HEK293 (cell line): ENCODE measurements around the gene LRRN1.

ENCODE experiments used
- CTCF ChIA-PET: fragments of 350-600 bp; formaldehyde crosslinking; extraction: SDS; loops from one replicate; lab custom pipeline; 2021; ENCODE audit warnings: antibody characterized with exemption; lab: Yijun Ruan, JAX
- POLR2A ChIA-PET: fragments of 300-600 bp; formaldehyde crosslinking; extraction: SDS; loops from one replicate; lab custom pipeline; 2020; ENCODE audit warnings: antibody characterized with exemption, inconsistent platforms; lab: Yijun Ruan, JAX
- H3K27ac ChIP-seq: fragments of 200-500 bp; sonication (Bioruptor generic); 2 replicates; pipeline ENCODE4 v1.5.1; 2014; ENCODE audit warnings: low read depth, low read length, control low read depth, inconsistent platforms; ENCODE audit errors: extremely low read depth
- H3K36me3 ChIP-seq, 2 experiments: fragments of 200-500 bp in 1 of 2; sonication (Bioruptor generic) in 1 of 2; 1 replicate in 1 of 2; 2 replicates in 1 of 2; pipeline ENCODE4 v1.5.1; 2014 to 2017; ENCODE audit warnings: inconsistent platforms in 2 of 2, low read length in 2 of 2; ENCODE audit not compliant: control insufficient read depth in 2 of 2, insufficient read depth in 1 of 2
- H3K4me1 ChIP-seq: fragments of 200-500 bp; sonication (Bioruptor generic); 2 replicates; pipeline ENCODE4 v1.5.1; 2014; ENCODE audit warnings: mild to moderate bottlenecking, low read length, inconsistent platforms; ENCODE audit not compliant: control insufficient read depth, insufficient read depth
- H3K4me3 ChIP-seq: 2 replicates; pipeline ENCODE4 v1.5.1; 2011; ENCODE audit warnings: low read depth, mild to moderate bottlenecking, control low read depth, low read length, moderate library complexity
- H3K9me3 ChIP-seq: fragments of 200-500 bp; sonication (Bioruptor generic); 2 replicates; pipeline ENCODE4 v1.5.1; 2014; ENCODE audit warnings: low read depth, low read length, inconsistent platforms; ENCODE audit not compliant: control insufficient read depth, insufficient read depth
- REPIN1 ChIP-seq: fragments of 450-650 bp; formaldehyde crosslinking; IDR thresholded peaks from 2 replicates; pipeline ENCODE4 v1.5.1; 2017; ENCODE audit warnings: missing biosample characterization, missing genetic modification characterization, low read depth
- YY2 ChIP-seq: fragments of 450-650 bp; formaldehyde crosslinking; IDR thresholded peaks from 2 replicates; pipeline ENCODE4 v1.5.1; 2016; ENCODE audit warnings: missing biosample characterization, missing genetic modification characterization
- ZBTB1 ChIP-seq: fragments of 450-650 bp; formaldehyde crosslinking; IDR thresholded peaks from 2 replicates; pipeline ENCODE4 v1.5.1; 2016; ENCODE audit warnings: missing biosample characterization, missing genetic modification characterization
- ZBTB10 ChIP-seq: fragments of 450-650 bp; formaldehyde crosslinking; IDR thresholded peaks from 2 replicates; pipeline ENCODE4 v1.5.1; 2016; ENCODE audit warnings: missing biosample characterization, missing genetic modification characterization
- ZBTB44 ChIP-seq: fragments of 450-650 bp; IDR thresholded peaks from 2 replicates; pipeline ENCODE4 v1.5.1; 2018; ENCODE audit warnings: missing biosample characterization, mild to moderate bottlenecking, missing genetic modification characterization
- ZFHX2 ChIP-seq: fragments of 450-650 bp; formaldehyde crosslinking; conservative IDR thresholded peaks from 2 replicates; pipeline ENCODE4 v1.5.1; 2016; ENCODE audit warnings: missing biosample characterization, missing genetic modification characterization
- ZNF114 ChIP-seq: fragments of 450-650 bp; formaldehyde crosslinking; IDR thresholded peaks from 2 replicates; pipeline ENCODE4 v1.5.0; 2017; ENCODE audit warnings: missing biosample characterization, missing genetic modification characterization
- ZNF133 ChIP-seq: fragments of 450-650 bp; formaldehyde crosslinking; IDR thresholded peaks from 2 replicates; pipeline ENCODE4 v1.5.1; 2016; ENCODE audit warnings: missing biosample characterization, missing genetic modification characterization
- ZNF214 ChIP-seq: fragments of 450-650 bp; formaldehyde crosslinking; IDR thresholded peaks from 2 replicates; pipeline ENCODE4 v1.5.1; 2017; ENCODE audit warnings: missing biosample characterization, mild to moderate bottlenecking, missing genetic modification characterization, borderline replicate concordance
- ZNF274 ChIP-seq, 2 experiments: fragments of 200-500 bp in 1 of 2; fragments of 450-650 bp in 1 of 2; sonication (Bioruptor generic) in 1 of 2; formaldehyde crosslinking in 1 of 2; IDR thresholded peaks; 2 replicates each; pipeline versions ENCODE4 v1.5.1 to v1.6.1; 2014 to 2016; ENCODE audit warnings: borderline replicate concordance in 1 of 2, inconsistent platforms in 1 of 2, low read length in 1 of 2, missing biosample characterization in 1 of 2, missing genetic modification characterization in 1 of 2
- ZNF280C ChIP-seq: fragments of 450-650 bp; formaldehyde crosslinking; IDR thresholded peaks from 2 replicates; pipeline ENCODE4 v1.5.1; 2016; ENCODE audit warnings: missing biosample characterization, missing genetic modification characterization
- ZNF394 ChIP-seq: fragments of 450-650 bp; formaldehyde crosslinking; IDR thresholded peaks from 2 replicates; pipeline ENCODE4 v1.5.1; 2016; ENCODE audit warnings: missing biosample characterization, missing genetic modification characterization, mild to moderate bottlenecking, moderate library complexity, borderline replicate concordance
- ZNF398 ChIP-seq: fragments of 450-650 bp; formaldehyde crosslinking; IDR thresholded peaks from 2 replicates; pipeline ENCODE4 v1.5.1; 2017; ENCODE audit warnings: missing biosample characterization, missing genetic modification characterization
- ZNF473 ChIP-seq: fragments of 450-650 bp; formaldehyde crosslinking; IDR thresholded peaks from 2 replicates; pipeline ENCODE4 v1.5.1; 2017; ENCODE audit warnings: missing biosample characterization, missing genetic modification characterization
- ZNF626 ChIP-seq: fragments of 450-650 bp; sonication (Bioruptor Pico); formaldehyde crosslinking; IDR thresholded peaks from 2 replicates; pipeline ENCODE4 v1.5.1; 2018; ENCODE audit warnings: missing biosample characterization, missing genetic modification characterization, inconsistent platforms
- ZNF76 ChIP-seq: fragments of 450-650 bp; formaldehyde crosslinking; IDR thresholded peaks from 2 replicates; pipeline ENCODE4; 2016; ENCODE audit warnings: low read depth, missing biosample characterization, missing genetic modification characterization, borderline replicate concordance
- ZNF777 ChIP-seq: fragments of 450-650 bp; formaldehyde crosslinking; IDR thresholded peaks from 2 replicates; pipeline ENCODE4 v1.5.1; 2017; ENCODE audit warnings: missing biosample characterization, missing genetic modification characterization, borderline replicate concordance
- ZSCAN4 ChIP-seq: fragments of 450-650 bp; formaldehyde crosslinking; IDR thresholded peaks from 2 replicates; pipeline ENCODE4 v1.5.1; 2017; ENCODE audit warnings: missing biosample characterization, missing genetic modification characterization
- TF ChIP-seq, protein P1 (sequence below): fragments of 450-650 bp; formaldehyde crosslinking; IDR thresholded peaks from 2 replicates; pipeline ENCODE4 v1.5.1; 2016; ENCODE audit warnings: missing biosample characterization, missing genetic modification characterization, borderline replicate concordance

LRRN1 gene

GRCh38 chr3:3806856-3807255 is 7.6 kb downstream of the LRRN1 start:
- Histone ChIP-seq H3K27ac (no peak overlapping the region), H3K4me3 (no peak overlapping the region), H3K9me3 (no peaks in the 10 kb centered on the region), H3K4me1 (no peaks in the 10 kb centered on the region), H3K36me3 (no peaks in the 10 kb centered on the region)
- ChIA-PET POLR2A (no interaction called here), CTCF (no interaction called here)
- TF ChIP-seq ZNF626 (tag by site-specific recombination) (no peak), ZNF473 (tag by site-specific recombination) (no peak), ZNF394 (tag by site-specific recombination) (no peak), ZNF398 (tag by site-specific recombination) (no peak), ZBTB10 (tag by site-specific recombination) (no peak), ZNF280C (no peak), ZNF214 (tag by site-specific recombination) (no peak), ZBTB44 (no peak), ZNF133 (tag by site-specific recombination) (no peak)
- TF ChIP-seq, protein P1, sequence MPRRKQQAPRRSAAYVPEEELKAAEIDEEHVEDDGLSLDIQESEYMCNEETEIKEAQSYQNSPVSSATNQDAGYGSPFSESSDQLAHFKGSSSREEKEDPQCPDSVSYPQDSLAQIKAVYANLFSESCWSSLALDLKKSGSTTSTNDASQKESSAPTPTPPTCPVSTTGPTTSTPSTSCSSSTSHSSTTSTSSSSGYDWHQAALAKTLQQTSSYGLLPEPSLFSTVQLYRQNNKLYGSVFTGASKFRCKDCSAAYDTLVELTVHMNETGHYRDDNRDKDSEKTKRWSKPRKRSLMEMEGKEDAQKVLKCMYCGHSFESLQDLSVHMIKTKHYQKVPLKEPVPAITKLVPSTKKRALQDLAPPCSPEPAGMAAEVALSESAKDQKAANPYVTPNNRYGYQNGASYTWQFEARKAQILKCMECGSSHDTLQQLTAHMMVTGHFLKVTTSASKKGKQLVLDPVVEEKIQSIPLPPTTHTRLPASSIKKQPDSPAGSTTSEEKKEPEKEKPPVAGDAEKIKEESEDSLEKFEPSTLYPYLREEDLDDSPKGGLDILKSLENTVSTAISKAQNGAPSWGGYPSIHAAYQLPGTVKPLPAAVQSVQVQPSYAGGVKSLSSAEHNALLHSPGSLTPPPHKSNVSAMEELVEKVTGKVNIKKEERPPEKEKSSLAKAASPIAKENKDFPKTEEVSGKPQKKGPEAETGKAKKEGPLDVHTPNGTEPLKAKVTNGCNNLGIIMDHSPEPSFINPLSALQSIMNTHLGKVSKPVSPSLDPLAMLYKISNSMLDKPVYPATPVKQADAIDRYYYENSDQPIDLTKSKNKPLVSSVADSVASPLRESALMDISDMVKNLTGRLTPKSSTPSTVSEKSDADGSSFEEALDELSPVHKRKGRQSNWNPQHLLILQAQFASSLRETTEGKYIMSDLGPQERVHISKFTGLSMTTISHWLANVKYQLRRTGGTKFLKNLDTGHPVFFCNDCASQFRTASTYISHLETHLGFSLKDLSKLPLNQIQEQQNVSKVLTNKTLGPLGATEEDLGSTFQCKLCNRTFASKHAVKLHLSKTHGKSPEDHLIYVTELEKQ (tag by site-specific recombination) = no peak

DNA sequence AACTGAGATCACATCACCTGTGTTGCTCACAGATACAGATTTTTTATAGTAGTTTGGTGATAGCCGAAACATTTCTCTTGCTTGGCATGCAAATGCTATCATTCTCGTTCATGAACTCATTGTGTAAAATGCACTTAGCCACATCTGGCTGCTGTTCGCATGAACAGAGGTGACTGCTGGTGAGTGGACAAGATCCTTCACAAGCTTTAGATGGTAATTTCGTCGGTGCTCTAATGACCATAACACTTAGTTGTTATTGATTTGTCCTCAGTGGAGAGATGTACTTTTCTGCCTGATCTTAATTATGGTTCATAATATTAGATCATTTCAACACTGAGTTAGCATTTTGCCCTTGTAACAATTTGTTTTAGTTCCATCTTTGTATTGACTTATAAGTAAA is 13.8 kb downstream of the LRRN1 start:
- Histone ChIP-seq H3K36me3 (no peaks in the 10 kb centered on the region), H3K27ac (no peak overlapping the region), H3K4me1 (no peaks in the 10 kb centered on the region)
- no peak for TF ChIP-seq ZBTB1 (tag by site-specific recombination)
- no peak for TF ChIP-seq YY2 (tag by site-specific recombination)
- TF ChIP-seq REPIN1 (tag by site-specific recombination) = no peak
- TF ChIP-seq ZFHX2 = no peak
- TF ChIP-seq ZNF777 (tag by site-specific recombination) = no peak
- no peak for TF ChIP-seq ZNF114
- TF ChIP-seq ZNF274 (IDR thresholded peaks at IDR 0.05; ENCODE audit: low read length) = no peak
- TF ChIP-seq ZNF274 (tag by site-specific recombination; IDR thresholded peaks at IDR 0.05; ENCODE audit: borderline replicate concordance) = no peak
- TF ChIP-seq ZNF76 = no peak
- no peak for TF ChIP-seq ZSCAN4 (tag by site-specific recombination)

More for the DNA sequence above, 13.8 kb downstream of the LRRN1 start:
- H3K9me3 ChIP-seq = no peaks in the 10 kb centered on the region
- no peak overlapping the region for H3K4me3 ChIP-seq
- ChIA-PET POLR2A (no interaction called here), CTCF (interaction anchor here (0.7 kb wide), 1 partner anchor 530 kb away, joined by 3 read pairs; no protein-coding TSS in a partner anchor)
